Stimulated activated CD4-positive, alpha-beta T cell treated with anti-CD3 and anti-CD28 coated beads, Interleukin-15, amount 100 ng/mL, for 48 hours (primary cell): Measurements from ENCODE around the gene PM20D1.
A peak's percentile ranks its signal among the peaks of the same experiment; 100 is the strongest.
"Not testable (repeated sequence)": the region's sequence is repeated elsewhere in the genome, so short reads cannot be mapped to it uniquely, and the experiment has no call there.

ENCODE experiments used
- DNase-seq, 2 donors: peaks; one replicate each; pipeline ENCODE4 v3.0.0-alpha.2; 2020; ENCODE audit warnings: low read depth in 2 of 2

PM20D1 gene, protein sequence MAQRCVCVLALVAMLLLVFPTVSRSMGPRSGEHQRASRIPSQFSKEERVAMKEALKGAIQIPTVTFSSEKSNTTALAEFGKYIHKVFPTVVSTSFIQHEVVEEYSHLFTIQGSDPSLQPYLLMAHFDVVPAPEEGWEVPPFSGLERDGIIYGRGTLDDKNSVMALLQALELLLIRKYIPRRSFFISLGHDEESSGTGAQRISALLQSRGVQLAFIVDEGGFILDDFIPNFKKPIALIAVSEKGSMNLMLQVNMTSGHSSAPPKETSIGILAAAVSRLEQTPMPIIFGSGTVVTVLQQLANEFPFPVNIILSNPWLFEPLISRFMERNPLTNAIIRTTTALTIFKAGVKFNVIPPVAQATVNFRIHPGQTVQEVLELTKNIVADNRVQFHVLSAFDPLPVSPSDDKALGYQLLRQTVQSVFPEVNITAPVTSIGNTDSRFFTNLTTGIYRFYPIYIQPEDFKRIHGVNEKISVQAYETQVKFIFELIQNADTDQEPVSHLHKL

DNA sequence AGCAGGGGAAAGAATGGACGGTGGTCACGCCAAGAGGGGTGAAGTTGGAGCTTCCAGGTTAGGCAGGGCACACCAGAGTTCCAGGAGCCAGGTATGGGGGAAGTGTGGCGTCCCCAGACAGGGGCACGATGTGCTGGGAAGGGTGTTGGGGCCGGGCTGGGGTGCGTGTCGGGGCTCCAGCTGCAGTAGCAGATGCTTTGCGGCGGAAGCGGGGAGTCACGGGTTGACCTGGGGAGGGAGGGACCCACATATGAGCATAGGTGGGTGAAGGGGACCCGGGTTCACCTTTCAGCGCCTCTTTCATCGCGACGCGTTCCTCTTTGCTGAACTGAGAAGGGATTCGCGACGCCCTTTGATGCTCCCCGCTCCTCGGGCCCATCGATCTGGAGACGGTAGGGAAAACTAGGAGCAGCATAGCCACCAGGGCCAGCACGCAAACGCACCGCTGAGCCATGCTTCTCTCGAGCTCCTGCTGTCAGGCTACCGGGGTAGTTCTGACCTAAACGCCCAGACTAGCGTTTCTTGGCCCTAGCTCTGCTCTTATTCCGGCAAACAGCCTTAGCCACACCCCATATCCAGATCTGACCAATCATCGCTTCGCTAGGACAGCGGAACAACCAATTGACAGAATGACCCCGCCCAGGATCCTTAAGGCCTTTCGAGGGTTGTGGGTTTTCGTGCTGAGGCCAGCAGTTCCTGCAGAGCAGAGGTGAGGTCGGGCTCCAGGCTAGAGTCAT is at the start of gene PM20D1:
Gene PM20D1, minus strand, starts transcription at position 514 of the 737 bp plus-strand sequence. Its CDS starts 60 bp downstream, at position 454.
- DNase-seq, result peak; percentile 54 to 81

DNA sequence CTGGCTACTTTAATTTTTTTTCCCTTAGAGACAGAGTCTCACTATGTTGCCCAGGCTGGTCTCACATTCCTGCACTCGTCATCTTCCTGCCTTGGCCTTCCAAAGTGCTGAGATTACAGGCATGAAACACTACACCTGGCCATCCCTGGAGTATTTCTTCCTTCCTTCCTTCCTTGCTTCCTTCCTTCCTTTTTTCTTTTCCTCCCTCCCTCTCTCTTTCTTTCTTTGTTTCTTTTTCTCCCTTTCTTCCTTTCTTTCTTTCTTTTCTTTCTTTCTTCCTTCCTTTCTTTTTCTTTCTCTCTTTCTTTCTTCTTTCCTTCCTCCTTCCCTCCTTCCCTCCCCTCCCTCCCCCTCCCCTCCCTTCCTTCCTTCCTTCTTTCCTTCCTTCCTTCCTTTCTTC is 46.4 kb upstream of the PM20D1 start:
- no peak for DNase-seq

DNA sequence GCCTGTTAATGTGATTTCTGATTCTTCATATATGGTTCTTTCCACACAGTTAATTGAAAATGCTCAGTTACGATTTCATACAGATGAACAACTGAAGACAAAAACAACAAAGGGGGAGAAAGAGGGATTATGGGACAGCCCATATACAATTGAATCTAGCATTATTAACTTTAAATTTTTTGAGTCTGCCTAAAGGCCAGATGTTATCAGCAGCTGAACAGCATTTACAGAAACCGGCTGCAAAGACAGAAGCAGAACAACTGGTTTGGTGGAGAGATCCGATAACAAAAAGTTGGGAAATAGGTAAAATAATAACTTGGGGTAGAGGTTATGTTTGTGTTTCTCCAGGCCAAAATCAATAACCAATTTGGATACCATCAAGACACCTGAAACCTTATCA is 44.2 kb upstream of the PM20D1 start:
- not testable (repeated sequence) for DNase-seq

DNA sequence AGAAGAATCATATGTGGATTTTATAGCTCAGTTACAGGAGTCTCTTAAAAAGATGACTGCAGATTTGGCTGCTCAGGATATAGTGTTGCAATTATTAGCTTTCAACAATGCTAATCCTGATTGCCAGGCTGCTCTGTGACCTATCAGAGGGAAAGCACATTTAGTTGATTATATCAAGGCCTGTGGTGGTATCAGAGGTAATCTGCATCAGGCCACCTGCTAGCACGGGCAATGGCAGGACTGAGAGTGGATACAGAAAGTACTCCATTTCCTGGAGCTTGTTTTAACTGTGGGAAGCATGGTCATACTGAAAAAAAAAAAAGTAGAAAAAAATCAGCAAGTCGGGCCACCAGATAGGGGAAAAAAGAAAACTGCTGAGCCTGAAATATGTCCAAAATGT is 42.2 kb upstream of the PM20D1 start:
- not testable (repeated sequence) for DNase-seq

DNA sequence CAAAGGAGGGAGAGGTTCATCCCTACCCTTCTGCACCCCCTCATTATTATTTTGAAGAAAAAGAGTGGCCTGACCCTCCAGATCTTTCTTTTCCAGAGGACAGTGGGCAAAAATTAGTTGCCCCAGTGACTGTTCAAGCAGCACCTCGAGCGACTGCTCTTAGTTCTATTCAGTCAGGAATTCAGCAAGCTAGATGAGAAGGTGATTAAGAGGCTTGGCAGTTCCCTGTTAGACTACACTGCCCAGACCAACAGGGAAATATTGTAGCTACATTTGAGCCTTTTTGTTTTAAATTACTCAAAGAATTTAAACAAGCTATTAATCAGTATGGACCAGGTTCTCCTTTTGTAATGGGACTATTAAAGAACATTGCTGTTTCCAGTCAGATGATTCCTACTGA is 41.5 kb upstream of the PM20D1 start:
- not testable (repeated sequence) for DNase-seq

DNA sequence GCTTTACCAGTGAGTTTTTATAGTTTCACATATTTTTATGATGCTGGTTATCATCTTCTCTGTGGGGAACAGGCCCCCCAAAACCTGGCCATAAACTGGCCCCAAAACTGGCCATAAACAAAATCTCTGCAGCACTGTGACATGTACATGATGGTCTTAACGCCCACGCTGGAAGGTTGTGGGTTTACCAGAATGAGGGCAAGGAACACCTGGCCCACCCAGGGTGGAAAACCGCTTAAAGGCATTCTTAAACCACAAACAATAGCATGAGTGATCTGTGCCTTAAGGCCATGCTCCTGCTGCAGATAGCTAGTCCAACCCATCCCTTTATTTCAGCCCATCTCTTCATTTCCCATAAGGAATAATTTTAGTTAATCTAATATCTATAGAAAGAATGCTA is 40.7 kb upstream of the PM20D1 start:
- not testable (repeated sequence) for DNase-seq

DNA sequence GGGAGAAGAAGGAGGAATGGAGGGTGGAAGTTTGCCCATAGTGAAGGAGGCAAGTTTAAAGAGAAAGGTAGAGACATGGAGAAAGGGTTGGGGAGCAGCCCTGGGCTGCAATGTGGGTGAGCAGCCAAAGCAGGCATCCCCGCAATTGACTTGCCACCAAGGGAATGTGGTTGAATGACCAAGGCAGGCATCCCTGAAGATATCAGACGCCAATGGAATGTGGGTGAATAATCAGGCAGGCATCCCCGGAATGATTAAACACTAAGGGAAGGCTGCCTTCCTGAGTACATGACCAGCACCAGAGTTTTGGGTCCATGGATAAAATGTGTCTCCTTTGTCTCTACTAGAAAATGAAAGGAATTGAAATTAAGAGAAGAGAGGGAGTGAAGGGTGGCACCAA is 39.8 kb upstream of the PM20D1 start:
- not testable (repeated sequence) for DNase-seq

DNA sequence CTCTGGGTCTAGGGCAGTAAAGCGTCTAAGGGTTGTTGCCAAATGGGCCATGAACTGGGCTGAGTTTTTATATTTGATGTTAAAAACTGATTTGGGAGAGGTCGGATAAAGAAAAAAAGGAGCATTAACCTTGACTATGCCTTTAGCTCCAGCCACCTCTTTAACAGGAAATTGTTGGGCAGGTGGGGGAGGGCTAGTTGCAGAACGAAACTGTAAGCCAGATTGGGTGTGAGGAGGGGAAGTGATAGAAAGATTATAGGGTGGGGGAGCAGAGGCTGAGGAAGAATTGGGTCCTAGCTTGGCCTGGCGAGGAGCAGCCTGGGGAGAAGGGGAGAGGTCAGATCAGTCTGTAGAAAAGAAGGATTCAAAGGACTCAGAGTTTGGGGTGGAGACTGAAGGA is 39.1 kb upstream of the PM20D1 start:
- not testable (repeated sequence) for DNase-seq

DNA sequence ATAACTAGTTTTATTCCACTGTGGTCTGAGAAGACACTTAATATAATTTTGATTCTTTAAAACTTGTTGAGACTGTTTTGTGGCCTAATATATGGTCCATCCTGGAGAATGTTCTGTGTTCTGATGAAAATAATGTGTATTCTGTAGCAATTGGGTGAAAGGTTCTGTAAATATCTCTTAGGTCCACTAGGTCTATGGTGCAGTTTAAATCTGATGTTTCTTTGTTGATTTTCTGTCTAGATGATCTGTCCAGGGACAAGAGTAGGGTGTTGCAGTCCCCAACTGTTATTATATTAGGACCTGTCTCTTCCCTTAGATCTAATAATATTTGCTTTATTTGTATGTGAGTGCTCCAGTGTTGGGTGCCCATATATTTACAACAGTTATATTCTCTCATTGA is 33.9 kb upstream of the PM20D1 start:
- no peak for DNase-seq

DNA sequence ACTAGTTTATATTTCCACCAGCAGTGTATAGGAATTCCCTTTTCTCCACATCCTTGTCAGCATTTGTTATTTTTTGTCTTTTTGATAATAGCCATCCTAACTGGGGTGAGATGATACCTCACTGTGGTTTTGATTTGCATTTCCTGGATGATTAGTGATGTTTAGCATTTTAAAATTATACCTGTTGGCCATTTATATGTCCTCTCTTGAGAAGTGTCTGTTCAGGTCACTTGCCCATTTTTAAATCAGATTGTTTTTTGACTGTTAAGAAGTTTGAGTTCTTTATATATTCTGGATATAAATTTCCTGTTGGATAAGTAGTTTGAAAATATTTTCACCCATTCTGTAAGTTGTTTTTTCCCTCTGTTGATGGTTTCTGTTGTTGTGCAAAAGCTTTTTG is 31.0 kb upstream of the PM20D1 start:
- DNase-seq, result no peak

DNA sequence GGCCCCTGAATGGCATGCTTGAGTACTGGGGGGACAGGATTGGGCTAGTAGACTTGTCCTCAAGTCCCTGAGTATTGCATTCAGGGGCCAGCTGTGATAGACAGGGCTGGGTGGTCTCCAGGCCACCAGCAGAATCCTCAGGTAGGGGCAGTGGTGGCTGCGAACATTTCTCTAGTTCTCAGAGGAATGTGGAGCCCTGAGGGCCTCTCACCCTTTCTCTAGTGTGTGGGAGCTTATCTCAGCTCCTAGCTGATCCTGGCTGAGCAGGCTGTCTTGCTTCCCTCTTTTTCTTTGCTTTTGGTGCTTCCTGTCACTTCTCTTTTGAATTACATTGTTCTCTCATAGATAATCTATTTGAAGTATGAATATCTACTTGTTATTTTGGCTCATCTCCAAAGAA is 30.0 kb upstream of the PM20D1 start:
- DNase-seq, result no peak

DNA sequence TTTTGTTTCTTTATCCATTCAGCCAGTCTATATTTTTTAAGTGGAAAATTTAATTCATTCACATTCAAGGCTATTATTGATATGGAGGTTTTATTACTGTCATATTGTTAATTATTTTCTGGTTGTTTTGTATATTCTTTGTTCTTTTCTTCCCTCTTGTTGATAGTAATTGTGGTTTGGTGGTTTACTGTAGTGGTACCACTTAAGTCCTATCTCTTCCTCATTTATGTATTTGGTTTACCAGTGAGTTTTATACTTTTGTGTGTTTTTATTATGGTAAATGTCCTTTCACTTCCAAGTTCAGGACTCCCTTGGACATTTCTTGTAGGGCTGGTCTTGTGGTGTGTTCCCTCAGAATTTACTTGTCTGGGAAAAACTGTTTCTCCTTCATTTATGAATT is 28.1 kb upstream of the PM20D1 start:
- no peak for DNase-seq

DNA sequence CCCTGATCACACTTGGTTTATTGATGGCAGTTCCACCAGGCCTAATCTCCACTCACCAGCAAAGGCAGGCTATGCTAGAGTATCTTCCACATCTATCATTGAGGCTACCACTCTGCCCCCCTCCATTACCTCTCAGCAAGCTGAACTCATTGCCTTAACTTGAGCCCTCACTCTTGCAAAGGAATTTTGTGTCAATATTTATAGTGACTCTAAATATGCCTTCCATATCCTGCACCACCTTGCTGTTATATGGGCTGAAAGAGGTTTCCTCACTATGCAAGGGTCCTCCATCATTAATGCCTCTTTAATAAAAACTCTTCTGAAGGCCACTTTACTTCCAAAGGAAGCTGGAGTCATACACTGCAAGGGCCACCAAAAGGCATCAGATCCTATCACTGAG is 23.2 kb upstream of the PM20D1 start:
- DNase-seq, result not testable (repeated sequence)

DNA sequence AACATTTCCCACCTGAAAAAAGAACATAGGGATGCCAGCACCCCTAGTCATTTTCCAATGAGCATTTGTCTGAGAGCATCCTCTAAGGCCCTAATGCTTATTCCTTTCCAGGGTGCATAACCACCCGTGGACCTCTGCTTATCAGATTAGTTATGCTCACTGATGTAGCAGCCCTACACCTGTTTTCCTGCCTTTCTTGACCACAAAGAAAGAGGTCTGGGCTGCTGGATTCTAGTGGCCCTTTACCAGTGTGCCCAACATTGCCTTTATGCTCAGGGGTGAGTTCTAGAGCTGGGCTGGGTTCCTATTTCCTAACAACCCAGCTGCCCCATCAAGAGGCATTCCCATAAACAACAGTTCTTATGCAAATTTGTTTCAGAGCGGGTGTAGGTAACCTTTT is 20.3 kb upstream of the PM20D1 start:
- DNase-seq, result no peak

DNA sequence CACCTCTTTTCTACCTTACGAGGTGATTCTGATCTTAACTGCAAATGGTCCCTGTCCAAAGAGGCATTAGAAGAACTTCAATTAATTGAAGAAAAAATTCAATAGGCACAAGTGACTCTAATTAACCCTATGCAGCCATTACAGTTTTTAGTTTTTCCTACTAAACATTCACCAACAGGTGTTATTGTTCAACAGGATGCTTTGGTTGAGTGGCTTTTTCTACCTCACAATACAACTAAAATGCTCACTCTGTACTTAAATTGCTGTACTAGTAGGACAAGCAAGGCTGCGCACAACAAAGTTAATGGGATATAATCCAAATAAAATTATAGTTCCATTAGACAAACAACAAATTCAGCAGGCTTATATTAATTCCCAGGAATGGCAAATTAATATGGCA is 11.6 kb upstream of the PM20D1 start:
- DNase-seq, result no peak

DNA sequence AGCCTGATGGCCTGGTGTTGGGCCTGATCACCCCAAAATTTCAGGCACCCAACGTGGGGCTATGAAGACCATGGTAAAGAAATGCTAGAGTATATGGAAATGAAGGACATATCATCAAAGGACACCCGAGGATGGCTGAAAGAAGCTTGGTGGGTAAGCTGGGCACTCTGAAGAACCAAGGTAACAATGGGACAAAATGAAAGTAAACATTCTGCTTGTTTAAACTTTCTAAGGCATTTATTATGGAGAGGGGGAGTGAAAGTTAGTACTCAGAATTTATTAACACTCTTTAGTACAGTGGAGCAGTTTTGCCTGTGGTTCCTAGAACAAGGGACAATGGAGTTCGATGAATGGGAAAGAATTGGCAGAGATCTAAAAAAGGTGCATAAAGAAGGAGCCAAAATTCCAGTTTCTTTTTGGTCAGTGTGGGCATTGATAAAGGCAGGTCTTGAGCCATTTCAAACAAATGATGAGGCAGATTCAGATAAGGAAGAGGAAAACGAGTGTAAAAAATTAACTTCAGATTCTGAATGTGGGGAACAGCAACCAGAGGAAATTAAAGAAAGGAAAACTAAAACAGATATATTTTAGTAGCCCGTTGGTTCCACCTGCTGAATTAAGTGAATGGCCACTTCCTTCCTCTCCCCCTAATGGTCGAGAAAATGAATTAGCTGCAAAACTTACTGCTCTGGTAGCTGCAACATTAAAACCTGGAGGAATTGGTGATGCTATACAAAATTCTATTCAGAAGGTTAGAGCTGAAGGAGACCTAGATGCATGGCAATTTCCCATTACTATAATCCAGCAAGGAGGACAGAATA is 8.4 kb upstream of the PM20D1 start:
- no peak for DNase-seq

DNA sequence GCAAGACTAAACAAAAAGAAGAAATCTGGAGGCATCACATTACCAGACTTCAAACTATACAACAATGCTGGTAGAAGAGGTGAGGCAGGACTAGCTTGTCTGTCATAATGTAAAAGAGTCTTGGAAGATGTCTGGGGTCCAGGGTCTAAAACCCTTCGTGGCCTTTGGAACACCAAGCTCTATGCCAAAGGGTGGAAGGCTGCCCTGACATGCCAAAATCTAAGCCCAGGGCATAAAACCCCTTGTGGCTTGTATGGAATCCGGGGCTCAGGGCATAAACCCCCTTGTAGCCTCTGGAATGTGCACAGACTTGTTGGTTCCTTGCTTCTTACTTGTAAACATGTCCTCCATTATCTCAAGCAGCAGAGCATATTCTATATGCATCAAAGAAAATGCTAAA is 7.6 kb upstream of the PM20D1 start:
- not testable (repeated sequence) for DNase-seq

DNA sequence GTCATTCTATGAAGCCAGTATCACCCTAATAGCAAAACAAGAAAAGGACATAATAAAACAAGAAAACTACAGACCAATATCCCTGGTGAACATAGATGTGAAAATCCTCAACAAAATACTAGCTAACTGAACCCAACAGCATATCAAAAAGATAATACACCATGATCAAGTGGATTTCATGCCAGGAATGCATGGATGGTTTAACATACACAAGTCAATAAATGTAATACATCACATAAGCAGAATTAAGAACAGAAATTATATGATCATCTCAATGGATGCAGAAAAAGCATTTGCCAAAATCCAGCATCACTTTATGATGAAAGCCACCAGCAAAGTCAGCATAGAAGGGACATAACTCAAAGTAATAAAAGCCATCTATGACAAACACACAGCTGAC is 6.5 kb upstream of the PM20D1 start:
- no peak for DNase-seq

DNA sequence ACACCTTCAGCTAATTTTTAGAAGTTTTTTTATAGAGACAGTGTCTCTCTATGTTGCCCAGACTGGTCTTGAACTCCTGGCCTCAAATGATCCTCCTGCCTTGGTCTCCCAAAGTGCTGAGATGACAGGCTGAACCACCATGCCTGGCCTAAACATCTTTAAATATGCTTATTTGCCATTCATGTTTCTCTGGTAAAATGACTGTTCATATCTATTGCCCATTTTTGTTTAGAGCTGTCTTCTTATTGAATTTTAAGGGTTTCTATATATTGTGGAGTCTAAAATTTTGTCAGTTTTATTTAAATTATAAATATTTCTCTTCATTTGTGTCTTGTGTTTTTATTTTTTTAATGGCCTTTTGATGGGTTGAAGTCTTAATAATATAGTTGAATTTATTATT is 3.0 kb upstream of the PM20D1 start:
- DNase-seq, result no peak

DNA sequence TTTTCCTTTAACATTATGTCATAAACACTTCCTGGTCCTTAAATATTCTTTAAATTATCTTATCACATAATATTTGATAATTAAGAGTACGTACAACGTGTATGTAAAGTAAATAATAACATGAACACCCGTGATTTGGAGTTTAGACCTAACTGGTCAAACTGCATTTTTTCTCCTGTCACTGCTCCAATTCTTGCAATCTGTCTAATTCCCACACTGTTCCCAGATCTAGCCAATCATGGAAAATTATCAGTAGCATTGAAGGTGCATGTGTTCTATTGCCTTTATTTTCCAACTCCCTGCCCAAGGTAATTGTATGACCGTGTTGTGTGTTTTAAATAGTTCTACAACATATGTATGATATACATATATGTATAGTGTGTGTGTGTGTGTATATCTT is 2.1 kb upstream of the PM20D1 start:
- DNase-seq, result no peak

DNA sequence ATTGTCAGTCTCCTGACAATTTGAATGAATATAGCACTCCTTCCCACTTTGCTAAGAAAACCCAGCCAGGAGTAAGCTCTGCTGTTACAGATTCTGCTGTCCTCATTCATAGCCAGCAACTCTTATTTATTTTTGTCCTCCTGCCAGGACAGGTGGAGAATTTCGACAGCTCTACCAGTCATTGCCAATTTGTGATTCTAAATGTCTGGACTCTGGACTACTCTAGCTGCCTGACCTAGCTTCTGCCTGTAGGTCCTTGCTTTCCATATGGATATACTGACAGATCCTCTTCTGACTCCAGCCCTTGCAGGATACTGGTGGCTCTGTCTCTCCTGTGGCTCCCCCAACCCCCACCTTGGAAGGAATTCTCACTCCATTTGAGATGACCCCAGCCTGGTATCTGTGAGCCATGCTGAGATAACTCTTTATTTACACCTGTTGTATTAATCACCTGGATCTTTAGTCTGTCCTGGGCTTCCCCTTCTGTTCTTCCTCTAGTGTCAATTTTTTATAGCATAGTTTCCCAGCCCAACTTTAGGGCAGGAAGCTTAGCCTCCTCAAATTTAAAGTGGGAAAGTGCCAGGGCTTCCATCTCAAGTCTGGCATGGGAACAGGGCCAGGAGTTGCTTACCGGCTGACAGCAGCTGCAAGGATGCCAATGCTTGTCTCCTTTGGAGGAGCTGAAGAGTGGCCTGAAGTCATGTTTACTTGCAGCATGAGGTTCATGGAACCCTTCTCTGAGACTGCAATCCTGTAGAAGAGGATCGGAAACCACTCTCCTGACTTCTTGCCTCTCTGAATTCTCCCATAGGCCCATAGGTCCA is 6.7 kb downstream of the PM20D1 start:
- no peak for DNase-seq
